Measurements from ENCODE around the gene TMEM54.

The TMEM54 gene

GRCh38 chr1:32869923-32870614 lies 31.1 kb downstream of the TMEM54 start (continued):
- 0 out of 2 replicates have a peak, but pooled peaks have one; percentile 12 for TF ChIP-seq PATZ1 (tag by site-specific recombination; IDR thresholded peaks at IDR 0.05)
- no peak for TF ChIP-seq ZSCAN23 (tag by site-specific recombination; IDR thresholded peaks at IDR 0.05)
- no peak for TF ChIP-seq ZSCAN16 (tag by site-specific recombination; IDR thresholded peaks at IDR 0.05)
- TF ChIP-seq ZNF558 (tag by site-specific recombination; IDR thresholded peaks at IDR 0.05), result no peak
- no peak for TF ChIP-seq ZNF37A (tag by site-specific recombination; IDR thresholded peaks at IDR 0.05)
- TF ChIP-seq ZNF473 (tag by site-specific recombination; IDR thresholded peaks at IDR 0.05), result no peak
- TF ChIP-seq SCRT1 (tag by site-specific recombination; IDR thresholded peaks at IDR 0.05; ENCODE audit: borderline replicate concordance), result no peak
- TF ChIP-seq ZNF211 (tag by site-specific recombination; IDR thresholded peaks at IDR 0.05; ENCODE audit: low read depth), result no peak
- TF ChIP-seq ZIC2 (tag by site-specific recombination; IDR thresholded peaks at IDR 0.05), result peak; percentile 82
- no peak for TF ChIP-seq RBAK (tag by site-specific recombination; IDR thresholded peaks at IDR 0.05)
- no peak for TF ChIP-seq HOXC10 (CRISPR knock-in tag; IDR thresholded peaks at IDR 0.05)
- no peak for TF ChIP-seq PRDM2 (tag by site-specific recombination; IDR thresholded peaks at IDR 0.05; ENCODE audit: borderline replicate concordance)
- 0 out of 2 replicates have a peak, but pooled peaks have one; percentile 30 for TF ChIP-seq ZNF692 (tag by site-specific recombination; IDR thresholded peaks at IDR 0.05)
- TF ChIP-seq ZNF571 (tag by site-specific recombination; IDR thresholded peaks at IDR 0.05), result no peak

GRCh38 chr1:32868806-32869455 lies 32.3 kb downstream of the TMEM54 start:
- no peaks in the 10 kb centered on the region; the same call in 1 of the 2 replicates for H3K4me1 ChIP-seq (ENCODE audit: control insufficient read depth, insufficient read depth, low read length)
- TF ChIP-seq KLF8 (tag by site-specific recombination; IDR thresholded peaks at IDR 0.05), result no peak
- TF ChIP-seq PRDM1 (tag by site-specific recombination; IDR thresholded peaks at IDR 0.05), result no peak
- no peak for TF ChIP-seq ZNF146 (tag by site-specific recombination; IDR thresholded peaks at IDR 0.05)
- no peak for TF ChIP-seq ZBTB49 (tag by site-specific recombination; IDR thresholded peaks at IDR 0.05; ENCODE audit: low read depth)
- TF ChIP-seq KLF7 (tag by site-specific recombination; IDR thresholded peaks at IDR 0.05; ENCODE audit: borderline replicate concordance), result no peak
- no peak for TF ChIP-seq ZNF394 (tag by site-specific recombination; IDR thresholded peaks at IDR 0.05; ENCODE audit: borderline replicate concordance)
- no peak overlapping the region for H3K4me3 ChIP-seq (ENCODE audit: low read depth, low read length)
- CTCF ChIA-PET, result interaction anchor here (0.6 to 0.8 kb wide), 3 partner anchors 157 to 603 kb away, joined by 3 read pairs; no protein-coding TSS in a partner anchor
- peaks cover 0 to 19% of the 10 kb centered on the region in 2 experiments; a peak in 1 of 3 replicates for H3K36me3 ChIP-seq (ENCODE audit: control insufficient read depth in 2 of 2, insufficient read depth in 1 of 2, low read length in 2 of 2)
- no peak overlapping the region for H3K27ac ChIP-seq (ENCODE audit: extremely low read depth, low read depth, low read length)
- no peaks in the 10 kb centered on the region for H3K9me3 ChIP-seq (ENCODE audit: control insufficient read depth, insufficient read depth, low read depth, low read length)
- POLR2A ChIA-PET, result no interaction called here

Data from HEK293 (cell line).